HK-2 (cell line): Measurements from ENCODE around the gene WNT11.

Experiments used
- DNase-seq: peaks from one replicate; pipeline ENCODE4 v3.0.0-alpha.2; 2018; ENCODE audit not compliant: unreplicated experiment

WNT11 gene

GRCh38 chr11:76237914-76238313 lies 31.6 kb upstream of the WNT11 start:
- DNase-seq: no peak

GRCh38 chr11:76237000-76237649 lies 30.8 kb upstream of the WNT11 start:
- no peak for DNase-seq

- no peak for DNase-seq
Measured at GRCh38 chr11:76236092-76236999, 30.0 kb upstream of the WNT11 start.

- peak; percentile 89 for DNase-seq
Measured at GRCh38 chr11:76235233-76236091, 29.2 kb upstream of the WNT11 start.

GRCh38 chr11:76234416-76235232 lies 28.3 kb upstream of the WNT11 start:
- no peak for DNase-seq

GRCh38 chr11:76234021-76234415 lies 27.7 kb upstream of the WNT11 start:
- no peak for DNase-seq

- no peak for DNase-seq
Measured at GRCh38 chr11:76233196-76233921, 27.1 kb upstream of the WNT11 start.

GRCh38 chr11:76232026-76232665 lies 25.8 kb upstream of the WNT11 start:
- DNase-seq: no peak

- DNase-seq: no peak
Measured at GRCh38 chr11:76231121-76231738, 24.9 kb upstream of the WNT11 start.

GRCh38 chr11:76230392-76230791 lies 24.1 kb upstream of the WNT11 start:
- DNase-seq: no peak

GRCh38 chr11:76229690-76230240 lies 23.5 kb upstream of the WNT11 start:
- DNase-seq: no peak

GRCh38 chr11:76228875-76229149 lies 22.5 kb upstream of the WNT11 start:
- no peak for DNase-seq

GRCh38 chr11:76228071-76228874 lies 22.0 kb upstream of the WNT11 start:
- no peak for DNase-seq

- no peak for DNase-seq
Measured at GRCh38 chr11:76226626-76227025, 20.3 kb upstream of the WNT11 start.

- DNase-seq: no peak
Measured at GRCh38 chr11:76225122-76225611, 18.9 kb upstream of the WNT11 start.

- DNase-seq: no peak
Measured at GRCh38 chr11:76224461-76225121, 18.3 kb upstream of the WNT11 start.

- DNase-seq: no peak
Measured at GRCh38 chr11:76221365-76221764, 15.1 kb upstream of the WNT11 start.

- DNase-seq: no peak
Measured at GRCh38 chr11:76219243-76219642, 12.9 kb upstream of the WNT11 start.
